HG02588 (cell line): ENCODE results near the gene MAP2K7.
"Not testable (repeated sequence)": the region's sequence is repeated elsewhere in the genome, so short reads cannot be mapped to it uniquely, and the experiment has no call there.

Source experiments
- ATAC-seq: cut with Tn5 transposase; IDR thresholded peaks from one replicate; pipeline ENCODE4 v1.9.1; 2021; ENCODE audit warnings: mild to moderate bottlenecking, moderate library complexity; ENCODE audit not compliant: unreplicated experiment

Gene MAP2K7

DNA sequence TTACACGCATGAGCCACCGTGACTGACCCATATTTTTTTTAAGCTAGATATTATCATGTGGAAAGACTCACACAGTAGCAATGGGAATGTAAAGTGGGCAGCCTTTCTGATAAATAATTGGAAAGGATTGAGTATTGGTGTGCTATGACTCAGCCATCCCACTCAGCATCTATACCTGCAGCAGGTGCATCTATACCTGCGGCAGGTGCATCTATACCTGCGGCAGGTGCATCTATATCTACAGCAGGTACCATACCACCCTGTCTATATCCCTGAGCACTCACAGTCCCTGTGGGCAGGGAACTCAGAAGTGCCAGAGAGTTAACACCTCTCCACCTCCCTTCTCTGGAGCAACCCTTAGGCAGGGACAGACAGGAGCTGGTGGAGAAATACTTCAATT lies 20.6 kb upstream of the MAP2K7 start:
- ATAC-seq, result no peak

DNA sequence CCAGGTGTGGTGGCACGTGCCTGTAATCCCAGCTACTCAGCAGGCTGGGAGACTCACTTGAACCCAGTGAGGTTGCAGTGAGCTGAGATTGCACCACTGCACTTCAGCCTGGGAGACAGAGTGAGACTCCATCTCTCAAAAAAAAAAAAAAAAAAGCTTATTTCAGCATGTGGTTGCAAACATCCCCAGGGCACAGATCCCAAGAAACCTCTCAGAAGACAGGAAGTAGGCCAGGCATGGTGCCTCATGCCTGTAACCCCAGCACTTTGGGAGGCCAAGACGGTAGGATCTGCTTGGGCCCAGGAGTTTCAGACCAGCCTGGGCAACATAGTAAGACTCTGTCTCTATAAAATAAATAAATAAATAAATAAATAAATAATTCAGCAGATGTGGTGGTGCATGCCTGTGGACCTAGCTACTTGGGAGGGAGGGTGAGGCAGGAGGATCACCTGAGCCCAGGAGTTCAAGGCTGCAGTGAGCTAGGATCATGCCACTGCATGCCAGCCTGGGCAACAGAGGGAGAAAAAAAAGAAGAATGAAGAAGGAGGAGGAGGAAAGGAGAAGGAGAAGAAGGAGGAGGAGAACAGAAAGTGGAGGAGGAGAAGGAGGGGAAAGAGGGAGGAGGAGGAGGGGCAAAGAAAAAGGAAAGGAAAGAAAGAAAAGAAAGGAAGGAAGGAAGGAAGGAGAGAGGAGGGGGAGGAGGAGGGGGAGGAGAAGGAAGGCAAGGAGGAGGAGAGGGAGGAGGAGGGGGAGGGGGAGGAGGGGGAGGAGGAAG lies 19.7 kb upstream of the MAP2K7 start:
- no peak for ATAC-seq

GRCh38 chr19:7885818-7886217 lies 17.9 kb upstream of the MAP2K7 start:
- ATAC-seq, result no peak

DNA sequence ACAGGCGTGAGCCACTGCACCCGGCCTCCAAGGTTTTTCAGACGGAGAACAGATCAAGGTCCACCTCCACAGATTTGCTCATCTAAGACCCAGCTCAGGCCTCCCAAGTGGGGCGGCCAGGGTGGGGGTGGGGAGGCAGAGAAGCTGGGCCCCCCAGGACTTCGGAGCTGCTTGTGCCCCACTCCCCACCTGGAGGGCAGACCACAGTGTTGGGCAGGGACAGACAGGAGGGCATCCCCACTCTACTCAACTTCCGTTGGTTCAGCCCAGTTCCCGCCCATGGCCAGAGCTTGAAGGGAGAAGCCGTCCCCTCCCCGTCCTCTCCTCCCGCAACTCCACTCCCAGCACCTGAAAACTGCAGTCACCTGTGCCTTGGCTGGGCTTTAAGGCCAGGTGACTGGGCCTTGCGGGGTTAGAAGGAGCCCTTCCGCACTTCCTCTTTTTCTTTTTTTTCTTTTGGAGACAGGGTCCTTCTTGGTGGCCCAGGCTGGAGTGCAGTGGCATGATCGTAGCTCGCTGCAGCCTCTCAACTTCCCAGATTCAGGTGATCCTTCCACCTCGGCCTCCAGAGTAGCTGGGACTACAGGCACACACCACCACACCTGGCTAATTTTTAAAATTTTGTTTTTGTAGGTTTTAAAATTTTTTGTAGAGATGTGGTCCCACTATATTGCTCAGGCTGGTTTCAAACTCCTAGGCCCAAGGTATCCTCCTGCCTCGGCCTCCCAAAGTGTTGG lies 16.1 kb upstream of the MAP2K7 start:
- ATAC-seq, result no peak

DNA sequence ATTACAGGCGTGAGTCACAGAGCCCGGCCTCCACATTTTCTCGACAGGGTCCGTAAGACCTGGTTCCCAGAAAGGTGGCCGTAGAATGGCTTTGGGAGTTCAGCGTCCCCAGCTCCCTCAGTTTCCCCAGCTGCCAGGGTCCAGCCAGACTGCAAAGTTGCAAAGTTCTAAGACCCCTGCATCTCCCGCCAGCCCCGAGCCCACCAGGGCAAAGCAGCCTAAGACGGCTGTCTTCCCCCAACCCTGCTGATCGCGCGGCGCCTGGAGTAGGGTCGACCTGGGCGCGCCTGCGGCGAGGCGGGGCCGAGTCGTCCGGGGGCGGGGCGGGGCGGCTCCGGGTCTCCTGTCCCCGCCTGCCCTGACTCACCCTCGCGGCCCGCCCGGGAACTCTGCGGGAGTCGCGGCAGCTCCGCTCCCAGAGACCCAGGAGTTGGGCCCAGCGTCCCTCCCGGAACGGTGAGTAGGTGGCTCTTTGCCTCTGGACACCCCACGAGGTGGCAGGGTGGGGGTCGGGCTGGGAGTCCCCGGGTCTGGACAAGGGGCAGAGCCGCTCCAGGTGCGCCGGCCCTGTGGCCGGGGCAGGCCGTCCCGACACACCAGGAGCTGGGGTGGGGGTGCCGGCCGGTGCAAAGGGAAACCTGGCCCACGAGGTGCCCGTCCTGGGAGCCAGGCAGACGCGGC lies 15.4 kb upstream of the MAP2K7 start, which contains the start of gene LRRC8E:
LRRC8E (plus strand) TSS at position 366 of the 681 bp plus-strand sequence. CDS start 7,094 bp downstream, outside the sequence.
- ATAC-seq, result no peak

DNA sequence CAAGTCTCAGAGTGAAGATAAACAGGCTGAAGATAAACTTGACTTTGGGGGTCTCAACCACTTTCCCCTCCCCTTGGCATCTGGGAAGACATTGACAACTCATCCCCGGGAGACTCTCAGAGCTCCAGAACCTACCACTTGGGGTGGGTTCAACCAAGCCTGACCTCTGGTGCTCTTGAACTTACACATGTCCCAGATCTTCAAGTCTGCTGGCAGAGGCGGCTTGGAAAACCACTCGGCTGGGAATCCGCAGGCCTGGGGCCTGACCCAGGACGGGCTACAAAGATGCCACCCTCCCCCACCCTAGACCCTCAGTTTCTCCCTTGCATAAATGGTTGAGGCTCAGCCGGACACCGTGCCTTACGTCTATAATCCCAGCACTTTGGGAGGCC lies 14.9 kb upstream of the MAP2K7 start:
- no peak for ATAC-seq

DNA sequence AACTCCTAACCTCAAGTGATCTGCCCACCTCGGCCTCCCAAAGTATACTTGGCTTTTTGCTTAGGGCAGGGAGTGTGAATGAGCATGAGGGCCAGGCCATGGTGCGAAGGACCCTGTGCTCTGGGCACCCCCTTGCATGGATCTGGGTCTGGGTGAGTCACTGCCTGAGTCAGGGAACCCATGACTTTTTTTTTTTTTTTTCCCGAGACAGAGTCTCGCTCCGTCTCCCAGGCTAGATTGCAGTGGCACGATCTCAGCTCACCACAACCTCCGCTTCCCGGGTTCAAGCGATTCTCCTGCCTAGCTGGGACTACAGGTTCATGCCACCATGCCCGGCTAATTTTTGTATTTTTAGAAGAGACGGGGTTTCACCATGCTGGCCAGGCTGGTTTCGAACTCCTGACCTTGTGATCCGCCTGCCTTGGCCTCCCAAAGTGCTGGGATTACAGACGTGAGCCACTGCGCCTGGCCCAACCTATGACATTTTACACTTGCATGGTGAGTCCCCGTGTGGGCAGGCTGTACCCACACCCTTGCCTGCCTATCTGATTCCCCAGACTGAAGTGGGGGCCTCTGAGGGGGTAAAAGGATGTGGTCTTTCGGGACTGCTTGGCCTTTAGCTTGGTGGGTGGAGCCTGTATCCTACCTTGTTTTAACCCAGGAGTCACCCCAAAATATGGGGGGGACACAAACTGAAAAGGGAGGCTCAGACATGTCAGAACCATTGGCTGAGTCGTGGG lies 10.1 kb upstream of the MAP2K7 start:
- not testable (repeated sequence) for ATAC-seq

DNA sequence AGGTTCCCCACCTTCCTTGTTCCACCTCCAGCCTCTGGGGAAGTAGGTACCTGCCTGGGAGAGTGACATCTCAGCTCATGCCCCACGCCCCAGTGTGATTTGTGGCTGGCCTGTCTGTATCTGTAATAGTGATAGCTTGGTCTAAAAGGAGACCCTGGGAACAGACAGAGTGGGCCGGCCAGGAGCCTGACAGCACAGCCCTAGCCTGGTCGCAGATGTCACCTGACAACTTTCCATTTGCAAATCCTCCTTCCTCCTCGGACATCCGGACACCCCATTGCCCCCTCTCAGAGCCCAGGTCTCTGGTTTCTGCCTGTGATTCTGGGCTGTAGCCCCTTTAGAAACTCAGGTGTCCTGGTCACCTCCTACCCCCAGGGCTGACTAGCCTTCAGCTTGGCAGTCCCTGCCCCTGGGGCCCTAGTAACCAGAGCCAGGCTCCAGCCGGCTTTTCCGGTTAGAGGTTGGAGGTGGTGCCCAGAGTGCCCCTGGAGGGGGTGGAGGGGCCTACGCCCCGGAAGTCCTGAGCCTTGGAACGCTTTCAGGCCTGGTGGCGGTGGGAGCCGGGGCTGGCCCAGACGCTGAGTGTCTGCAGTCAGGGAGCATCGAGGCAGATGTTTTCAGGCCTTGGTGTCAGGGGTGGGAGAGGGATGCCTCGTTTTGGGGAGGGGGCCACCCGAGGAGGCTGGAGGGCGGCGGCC lies 8.9 kb upstream of the MAP2K7 start:
- no peak for ATAC-seq

GRCh38 chr19:7895565-7895964 lies 8.1 kb upstream of the MAP2K7 start:
- ATAC-seq, result no peak

- no peak for ATAC-seq
Observed at GRCh38 chr19:7897292-7897691, 6.4 kb upstream of the MAP2K7 start.

DNA sequence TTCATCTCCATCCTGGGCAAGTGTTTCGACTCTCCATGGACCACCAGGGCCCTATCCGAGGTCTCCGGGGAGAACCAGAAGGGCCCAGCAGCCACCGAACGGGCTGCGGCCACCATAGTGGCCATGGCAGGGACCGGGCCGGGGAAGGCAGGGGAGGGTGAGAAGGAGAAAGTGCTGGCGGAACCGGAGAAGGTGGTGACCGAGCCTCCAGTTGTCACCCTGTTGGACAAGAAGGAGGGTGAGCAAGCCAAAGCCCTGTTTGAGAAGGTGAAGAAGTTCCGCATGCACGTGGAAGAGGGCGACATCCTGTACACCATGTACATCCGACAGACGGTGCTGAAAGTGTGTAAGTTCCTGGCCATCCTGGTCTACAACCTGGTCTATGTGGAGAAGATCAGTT lies 4.7 kb upstream of the MAP2K7 start:
- ATAC-seq, result no peak

- no peak for ATAC-seq
Observed at GRCh38 chr19:7899751-7900378, 3.8 kb upstream of the MAP2K7 start.

GRCh38 chr19:7900401-7900870 lies 3.2 kb upstream of the MAP2K7 start:
- ATAC-seq, result no peak

DNA sequence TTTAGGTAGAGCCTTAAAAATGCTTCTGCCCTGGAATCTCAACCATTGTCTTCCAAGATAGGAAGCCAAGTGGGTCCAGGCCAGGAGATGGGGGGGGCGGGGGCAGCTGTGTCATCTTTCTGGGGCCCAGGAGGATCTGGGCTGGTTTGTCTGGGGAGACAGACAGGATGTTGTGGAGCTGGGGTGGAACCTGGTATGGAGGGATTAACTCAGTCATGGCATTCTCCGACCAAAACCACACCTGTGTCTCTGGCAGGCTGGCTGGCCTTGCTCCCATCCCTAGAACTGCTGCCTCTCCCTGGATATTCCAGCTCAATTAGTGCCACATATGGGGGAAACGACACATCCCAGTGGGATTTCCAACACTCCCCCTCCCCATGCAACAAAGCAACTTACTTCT lies 2.7 kb upstream of the MAP2K7 start:
- ATAC-seq, result no peak

DNA sequence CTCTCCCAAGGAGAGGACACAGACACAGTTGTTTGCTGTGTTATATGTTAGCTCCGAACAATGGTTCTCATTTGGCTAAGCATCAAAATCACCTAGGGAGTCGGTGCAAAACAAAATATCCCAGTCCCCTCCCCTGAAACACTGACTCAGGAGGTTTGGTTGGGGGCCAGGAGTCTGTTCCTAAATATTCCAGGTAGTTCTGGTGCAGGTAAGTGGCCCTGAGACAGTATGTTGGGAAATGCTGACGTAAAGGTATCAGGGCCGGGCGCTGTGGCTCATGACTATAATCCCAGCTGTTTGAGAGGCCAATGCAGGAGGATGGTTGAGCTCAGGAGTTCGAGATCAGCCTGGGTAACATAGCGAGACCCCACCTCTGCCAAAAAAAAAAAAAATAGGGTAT lies 2.3 kb upstream of the MAP2K7 start:
- ATAC-seq, result no peak

DNA sequence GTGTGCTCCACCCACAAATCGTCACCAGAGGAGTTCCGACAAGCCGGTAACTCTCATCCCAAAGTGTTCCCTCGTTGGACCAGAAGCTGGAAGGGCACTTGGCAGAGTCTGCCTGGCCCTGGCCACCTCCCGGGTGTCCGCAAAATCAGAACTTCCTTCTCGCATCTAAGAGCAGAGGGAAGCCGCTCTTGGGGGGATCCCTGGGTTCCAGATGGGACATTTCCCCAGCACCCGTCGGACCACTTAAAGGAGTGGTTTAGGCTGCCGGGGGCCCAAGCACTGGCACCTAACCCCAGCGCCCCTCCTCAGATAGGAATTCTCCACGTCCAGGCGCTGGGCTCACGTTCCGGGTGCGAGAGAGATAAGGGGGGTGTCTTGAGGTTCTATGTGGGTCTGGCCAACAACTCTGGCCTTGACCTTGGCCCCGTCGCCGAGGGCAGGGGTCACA lies 857 bp upstream of the MAP2K7 start:
- no peak for ATAC-seq

DNA sequence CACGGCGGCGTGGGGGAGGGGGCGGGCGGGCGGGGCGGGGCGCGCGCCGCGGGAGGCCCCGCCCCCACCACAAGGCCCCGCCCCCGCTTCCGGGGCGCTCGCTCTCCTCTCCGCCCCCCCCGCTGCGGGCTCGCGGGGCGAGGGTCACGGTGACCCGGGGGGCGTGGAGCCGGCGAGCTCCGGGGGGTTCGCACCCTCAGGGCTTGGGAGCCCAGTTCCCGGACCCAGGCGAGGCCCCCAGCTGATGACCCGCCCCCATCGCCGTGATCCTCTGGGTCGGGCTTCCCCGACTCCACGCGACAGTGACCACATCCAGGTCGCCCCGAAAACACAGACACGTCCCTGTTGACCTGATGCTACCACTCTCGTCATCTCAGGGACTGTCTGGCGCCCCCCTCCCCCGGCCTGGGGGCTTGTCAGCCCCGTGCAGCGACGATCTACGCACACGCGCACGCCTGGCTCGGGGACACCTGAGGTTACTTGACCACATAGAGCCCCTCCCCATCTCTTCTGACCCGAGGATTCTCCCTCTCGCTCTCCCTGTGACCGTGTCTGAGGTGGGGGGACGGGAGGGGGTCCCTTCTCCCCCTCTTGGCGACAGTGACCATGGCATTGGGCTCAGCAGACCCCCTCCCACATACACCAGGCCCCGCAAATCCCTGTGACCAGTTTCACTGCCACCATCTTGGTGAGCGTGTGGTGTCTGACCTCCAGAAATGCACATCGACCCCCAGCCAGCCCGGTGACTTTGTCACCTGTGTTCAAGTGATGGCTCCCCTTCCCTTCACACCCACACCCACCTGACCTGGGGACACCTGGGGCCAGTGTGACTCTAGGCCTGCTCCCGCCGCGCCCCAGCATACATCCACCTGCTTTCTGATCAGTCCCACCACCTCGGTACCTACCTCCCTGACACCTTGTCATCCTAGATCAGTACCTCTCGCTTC lies 670 bp downstream of the MAP2K7 start:
- peak; percentile 26 for ATAC-seq

- ATAC-seq, result no peak
Observed at GRCh38 chr19:7905268-7905667, 1.6 kb downstream of the MAP2K7 start.

DNA sequence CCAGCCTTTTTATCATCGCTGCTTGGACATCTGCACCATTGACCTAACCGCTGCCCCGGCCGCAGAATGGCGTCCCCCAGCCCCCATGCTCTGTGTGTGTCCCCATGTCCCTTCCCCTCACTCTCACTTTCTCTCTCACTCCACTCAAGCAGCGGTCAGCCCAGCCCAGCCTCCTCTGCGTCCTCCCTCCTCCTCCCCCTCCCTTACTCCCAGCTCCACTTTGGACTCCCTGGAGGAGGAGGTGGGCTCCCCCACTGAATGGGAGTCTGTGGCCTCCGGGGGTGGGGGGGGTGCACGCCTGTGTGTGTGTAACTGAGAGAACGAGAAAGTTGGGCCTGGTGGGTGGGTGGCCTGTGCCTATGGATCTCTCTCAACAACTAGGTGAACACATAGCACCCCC lies 2.2 kb downstream of the MAP2K7 start:
- ATAC-seq, result no peak
